RWPE2 (cell line): ENCODE measurements around the gene GTF3C5.

Experiments used
- ATAC-seq: fragments of 200-7000 bp; cut with Tn5 transposase; 3 replicates; pipeline ENCODE4 v1.9.1; 2021; ENCODE audit warnings: low read depth
- DNase-seq: peaks from one replicate; pipeline ENCODE4 v3.0.0-alpha.2; 2020; ENCODE audit warnings: low spot score
- H3K27ac ChIP-seq: fragments of 450-650 bp; 2 replicates; pipeline ENCODE4 v1.5.1; 2017; ENCODE audit warnings: mild to moderate bottlenecking; ENCODE audit not compliant: poor library complexity, severe bottlenecking
- H3K27me3 ChIP-seq: fragments of 250-450 bp; sonication (Bioruptor Pico); 2 replicates; pipeline ENCODE4 v1.5.1; 2021; ENCODE audit warnings: mild to moderate bottlenecking, moderate library complexity; ENCODE audit not compliant: insufficient read depth, poor library complexity, severe bottlenecking
- H3K36me3 ChIP-seq: fragments of 250-450 bp; sonication (Bioruptor Pico); 2 replicates; pipeline ENCODE4 v1.5.1; 2020; ENCODE audit warnings: low read depth, mild to moderate bottlenecking, moderate library complexity
- H3K4me1 ChIP-seq: fragments of 250-450 bp; sonication (Bioruptor Pico); 2 replicates; pipeline ENCODE4 v1.5.1; 2021; ENCODE audit warnings: mild to moderate bottlenecking, moderate library complexity; ENCODE audit not compliant: insufficient read depth, poor library complexity, severe bottlenecking
- H3K4me3 ChIP-seq: fragments of 250-450 bp; sonication (Bioruptor Pico); 2 replicates; pipeline ENCODE4 v1.5.1; 2021; ENCODE audit warnings: mild to moderate bottlenecking, moderate library complexity; ENCODE audit not compliant: severe bottlenecking
- H3K9me3 ChIP-seq: fragments of 250-450 bp; sonication (Bioruptor Pico); 2 replicates; pipeline ENCODE4 v1.5.1; 2021; ENCODE audit warnings: mild to moderate bottlenecking, moderate library complexity; ENCODE audit not compliant: severe bottlenecking
- CTCF ChIP-seq: fragments of 450-650 bp; IDR thresholded peaks from one replicate; pipeline ENCODE4 v1.5.1; 2017; ENCODE audit warnings: mild to moderate bottlenecking, moderate library complexity; ENCODE audit not compliant: poor library complexity, severe bottlenecking

GTF3C5 gene

GRCh38 chr9:132985071-132985350 is 45.8 kb upstream of the GTF3C5 start:
- no peak for ATAC-seq
- no peak for DNase-seq
- no peaks in the 10 kb centered on the region for H3K4me1 ChIP-seq
- H3K36me3 ChIP-seq, result no peaks in the 10 kb centered on the region
- H3K4me3 ChIP-seq, result no peak overlapping the region
- H3K27me3 ChIP-seq, result peaks cover 19% of the 10 kb centered on the region
- TF ChIP-seq CTCF, result no peak
- H3K27ac ChIP-seq, result no peak overlapping the region
- no peaks in the 10 kb centered on the region for H3K9me3 ChIP-seq

- no peak for ATAC-seq
- Histone ChIP-seq H3K27ac (no peak overlapping the region), H3K36me3 (no peaks in the 10 kb centered on the region), H3K4me1 (no peaks in the 10 kb centered on the region), H3K27me3 (peaks cover 15% of the 10 kb centered on the region), H3K9me3 (no peaks in the 10 kb centered on the region), H3K4me3 (no peak overlapping the region)
- no peak for DNase-seq
- no peak for TF ChIP-seq CTCF
Measured at GRCh38 chr9:132985489-132985888, 45.3 kb upstream of the GTF3C5 start.

- no peaks in the 10 kb centered on the region for H3K4me1 ChIP-seq
- H3K27ac ChIP-seq, result no peak overlapping the region
- H3K9me3 ChIP-seq, result no peaks in the 10 kb centered on the region
- no peak for TF ChIP-seq CTCF
- ATAC-seq (no peak), DNase-seq (no peak)
- no peaks in the 10 kb centered on the region for H3K36me3 ChIP-seq
- H3K27me3 ChIP-seq, result peaks cover 8% of the 10 kb centered on the region
- no peak overlapping the region for H3K4me3 ChIP-seq
Measured at GRCh38 chr9:132986114-132986513, 44.7 kb upstream of the GTF3C5 start.

- Histone ChIP-seq H3K27me3 (peaks cover 7% of the 10 kb centered on the region), H3K36me3 (no peaks in the 10 kb centered on the region), H3K9me3 (no peaks in the 10 kb centered on the region), H3K4me1 (no peaks in the 10 kb centered on the region), H3K27ac (no peak overlapping the region), H3K4me3 (no peak overlapping the region)
- ATAC-seq, result 0 out of 3 replicates have a peak, but pooled peaks have one; percentile 35
- TF ChIP-seq CTCF, result no peak
- DNase-seq, result no peak
Measured at GRCh38 chr9:132986640-132987620, 43.9 kb upstream of the GTF3C5 start.

GRCh38 chr9:132988244-132989013 is 42.4 kb upstream of the GTF3C5 start:
- Histone ChIP-seq H3K27ac (no peak overlapping the region), H3K4me3 (no peak overlapping the region), H3K36me3 (no peaks in the 10 kb centered on the region), H3K4me1 (no peaks in the 10 kb centered on the region), H3K9me3 (no peaks in the 10 kb centered on the region), H3K27me3 (peaks cover 8% of the 10 kb centered on the region)
- no peak for TF ChIP-seq CTCF
- ATAC-seq, result no peak
- no peak for DNase-seq
